HL-60 (cell line): ENCODE results near the gene TEDDM1.

Experiments used
- CTCF ChIP-seq: IDR thresholded peaks from one replicate; pipeline ENCODE4 v1.5.1; 2011; ENCODE audit warnings: low read length, control low read depth, inconsistent platforms; ENCODE audit not compliant: insufficient read depth
- GABPA ChIP-seq: IDR thresholded peaks from 2 replicates; pipeline ENCODE4 v1.6.1; 2012; ENCODE audit warnings: low read depth
- POLR2AphosphoS5 ChIP-seq: IDR thresholded peaks from 2 replicates; pipeline ENCODE4 v1.6.1; 2012; ENCODE audit warnings: low read depth
- SPI1 ChIP-seq: IDR thresholded peaks from 2 replicates; pipeline ENCODE4 v1.6.1; 2012; ENCODE audit warnings: low read depth, mild to moderate bottlenecking, borderline replicate concordance
- TF ChIP-seq, protein P1 (sequence below): IDR thresholded peaks from 2 replicates; pipeline ENCODE4 v1.6.1; 2012; ENCODE audit warnings: low read depth; ENCODE audit not compliant: insufficient replicate concordance

DNA sequence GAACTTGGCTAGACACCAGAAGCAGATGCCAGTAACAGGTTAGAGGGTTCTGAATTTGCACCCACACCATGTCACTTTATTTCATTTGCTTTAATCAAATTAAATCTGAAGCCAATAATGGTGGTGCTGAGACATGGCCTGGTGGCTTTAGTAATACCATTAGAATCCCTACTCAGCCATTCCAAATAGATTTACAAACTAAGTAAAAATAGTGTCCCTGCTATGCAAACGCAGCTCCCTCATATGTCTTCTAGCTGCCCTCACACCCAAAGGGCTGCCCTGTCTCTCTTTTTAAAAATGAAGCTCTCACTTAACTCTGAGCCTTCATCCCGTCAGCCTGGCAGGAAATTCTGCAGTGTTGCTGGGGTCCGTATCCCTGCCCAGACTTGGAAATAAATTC, 29.9 kb downstream of the TEDDM1 start:
- TF ChIP-seq CTCF, result no peak
- TF ChIP-seq POLR2AphosphoS5, result no peak
- TF ChIP-seq, protein P1, sequence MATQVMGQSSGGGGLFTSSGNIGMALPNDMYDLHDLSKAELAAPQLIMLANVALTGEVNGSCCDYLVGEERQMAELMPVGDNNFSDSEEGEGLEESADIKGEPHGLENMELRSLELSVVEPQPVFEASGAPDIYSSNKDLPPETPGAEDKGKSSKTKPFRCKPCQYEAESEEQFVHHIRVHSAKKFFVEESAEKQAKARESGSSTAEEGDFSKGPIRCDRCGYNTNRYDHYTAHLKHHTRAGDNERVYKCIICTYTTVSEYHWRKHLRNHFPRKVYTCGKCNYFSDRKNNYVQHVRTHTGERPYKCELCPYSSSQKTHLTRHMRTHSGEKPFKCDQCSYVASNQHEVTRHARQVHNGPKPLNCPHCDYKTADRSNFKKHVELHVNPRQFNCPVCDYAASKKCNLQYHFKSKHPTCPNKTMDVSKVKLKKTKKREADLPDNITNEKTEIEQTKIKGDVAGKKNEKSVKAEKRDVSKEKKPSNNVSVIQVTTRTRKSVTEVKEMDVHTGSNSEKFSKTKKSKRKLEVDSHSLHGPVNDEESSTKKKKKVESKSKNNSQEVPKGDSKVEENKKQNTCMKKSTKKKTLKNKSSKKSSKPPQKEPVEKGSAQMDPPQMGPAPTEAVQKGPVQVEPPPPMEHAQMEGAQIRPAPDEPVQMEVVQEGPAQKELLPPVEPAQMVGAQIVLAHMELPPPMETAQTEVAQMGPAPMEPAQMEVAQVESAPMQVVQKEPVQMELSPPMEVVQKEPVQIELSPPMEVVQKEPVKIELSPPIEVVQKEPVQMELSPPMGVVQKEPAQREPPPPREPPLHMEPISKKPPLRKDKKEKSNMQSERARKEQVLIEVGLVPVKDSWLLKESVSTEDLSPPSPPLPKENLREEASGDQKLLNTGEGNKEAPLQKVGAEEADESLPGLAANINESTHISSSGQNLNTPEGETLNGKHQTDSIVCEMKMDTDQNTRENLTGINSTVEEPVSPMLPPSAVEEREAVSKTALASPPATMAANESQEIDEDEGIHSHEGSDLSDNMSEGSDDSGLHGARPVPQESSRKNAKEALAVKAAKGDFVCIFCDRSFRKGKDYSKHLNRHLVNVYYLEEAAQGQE, result no peak
- TF ChIP-seq SPI1, result no peak
- TF ChIP-seq GABPA, result no peak
